PC-9 (cell line): Measurements from ENCODE around the gene EQTN. TPM values are rescaled to one million over a fixed set of nuclear protein-coding genes. Genes with fewer than 3 reads are reported as not detected.
A peak's percentile ranks its signal among the peaks of the same experiment; 100 is the strongest.
"Not testable (repeated sequence)": the region's sequence is repeated elsewhere in the genome, so short reads cannot be mapped to it uniquely, and the experiment has no call there.

Source experiments
- BruUV-seq: library from RNA; stranded (reverse); fragments of 400-500 nt; replicated peaks from 2 replicates; lab custom pipeline; 2021; lab: Mats Ljungman, UMichigan
- CTCF ChIA-PET: fragments of 300-600 bp; sonication (Branson Sonifier 250); formaldehyde crosslinking; loops from one replicate; lab custom pipeline; 2022; ENCODE audit warnings: antibody characterized with exemption; lab: Charles Lee
- POLR2A ChIA-PET: fragments of 300-600 bp; sonication (Branson Sonifier 250); formaldehyde crosslinking; loops from one replicate; lab custom pipeline; 2022; ENCODE audit warnings: antibody characterized with exemption; ENCODE audit not compliant: unreplicated experiment; lab: Charles Lee
- DNase-seq, 2 experiments: peaks; one replicate each; pipeline versions ENCODE4 v3.0.0 to v3.0.0-alpha.2; 2015 to 2022; ENCODE audit warnings: mixed read lengths in 1 of 2
- H2AFZ ChIP-seq: fragments of 200-600 bp; sonication (generic); 2 replicates; pipeline ENCODE4 v1.8.1; 2017; ENCODE audit warnings: antibody characterized with exemption
- H3F3A ChIP-seq: fragments of 200-600 bp; sonication (generic); 2 replicates; pipeline ENCODE4 v1.8.1; 2017; ENCODE audit warnings: antibody characterized with exemption, mild to moderate bottlenecking, low read depth; ENCODE audit not compliant: insufficient read depth
- H3K27ac ChIP-seq: fragments of 200-600 bp; sonication (generic); 2 replicates; pipeline ENCODE4 v1.6.1; 2016; ENCODE audit warnings: mixed run types
- H3K27me3 ChIP-seq: fragments of 200-600 bp; sonication (generic); 2 replicates; pipeline ENCODE4 v1.6.1; 2016; ENCODE audit warnings: low read depth, mixed run types; ENCODE audit not compliant: insufficient read depth
- H3K36me3 ChIP-seq: fragments of 200-600 bp; sonication (generic); 2 replicates; pipeline ENCODE4 v1.6.1; 2016; ENCODE audit warnings: low read depth, mixed run types
- H3K4me1 ChIP-seq: fragments of 200-600 bp; sonication (generic); replicated peaks from 2 replicates; pipeline ENCODE4 v1.6.1; 2016; ENCODE audit warnings: mixed run types; ENCODE audit not compliant: insufficient read depth
- H3K4me2 ChIP-seq: fragments of 200-600 bp; sonication (generic); 2 replicates; pipeline ENCODE4 v1.6.1; 2017; ENCODE audit warnings: mixed run types
- H3K4me3 ChIP-seq: fragments of 200-600 bp; sonication (generic); 2 replicates; pipeline ENCODE4 v1.6.1; 2016; ENCODE audit warnings: mixed run types
- H3K79me2 ChIP-seq: fragments of 200-600 bp; sonication (generic); 2 replicates; pipeline ENCODE4 v1.6.1; 2017; ENCODE audit warnings: low read depth, mixed run types
- H3K9me2 ChIP-seq: fragments of 200-600 bp; sonication (generic); 2 replicates; pipeline ENCODE4 v1.8.1; 2017; ENCODE audit warnings: mild to moderate bottlenecking; ENCODE audit not compliant: insufficient read depth
- H3K9me3 ChIP-seq: fragments of 200-600 bp; sonication (generic); 2 replicates; pipeline ENCODE4 v1.8.1; 2016; ENCODE audit warnings: low read depth; ENCODE audit not compliant: insufficient read depth
- H4K20me1 ChIP-seq: fragments of 200-600 bp; sonication (generic); 2 replicates; pipeline ENCODE4 v1.8.1; 2017; ENCODE audit not compliant: insufficient read depth
- CTCF ChIP-seq: fragments of 200-600 bp; sonication (generic); conservative IDR thresholded peaks from 2 replicates; pipeline ENCODE4 v1.6.1; 2017; ENCODE audit warnings: mixed run types, antibody characterized with exemption, mild to moderate bottlenecking, moderate library complexity
- EZH2 ChIP-seq: fragments of 200-600 bp; sonication (generic); IDR thresholded peaks from 2 replicates; pipeline ENCODE4 v1.8.0; 2017; ENCODE audit warnings: antibody characterized with exemption, low read depth
- intact Hi-C: fragments of 100-400 bp; cut with micrococcal nuclease; formaldehyde crosslinking; loops from one replicate; pipeline ENCODE4 v1.10.0; 2022; ENCODE audit not compliant: unreplicated experiment
- total RNA-seq: library from RNA; stranded (reverse); gene quantifications from 2 replicates; pipeline ENCODE4 v1.2.3, GENCODE V29; 2021

The EQTN gene
- total RNA-seq, 1 experiment from 2014 or later = not detected

GRCh38 chr9:27247756-27248155, 49.2 kb downstream of the EQTN start:
- TF ChIP-seq CTCF (peak; percentile 64), EZH2 (no peak)
- H3K36me3 ChIP-seq = no peaks in the 10 kb centered on the region
- H3K79me2 ChIP-seq = no peaks in the 10 kb centered on the region
- 0 out of 2 replicates have a peak, but pooled peaks cover 4% of the 10 kb centered on the region for H3K4me1 ChIP-seq
- intact Hi-C loops = loop anchor here (2.0 kb wide), 1 partner anchor 29 kb away; no protein-coding TSS in a partner anchor
- POLR2A ChIA-PET = interaction anchor here (0.5 to 0.6 kb wide), 2 partner anchors 129 to 211 kb away, joined by 3 to 4 read pairs; no protein-coding TSS in a partner anchor
- no peak overlapping the region for H3K4me3 ChIP-seq
- H2AFZ ChIP-seq = no peak overlapping the region
- H3K9me3 ChIP-seq = no peaks in the 10 kb centered on the region
- H3F3A ChIP-seq = no peaks in the 10 kb centered on the region
- H3K27me3 ChIP-seq = no peaks in the 10 kb centered on the region
- no peaks in the 10 kb centered on the region for H4K20me1 ChIP-seq
- CTCF ChIA-PET = interaction anchor here (0.6 kb wide), 1 partner anchor 217 kb away, joined by 3 read pairs; no protein-coding TSS in a partner anchor
- H3K4me2 ChIP-seq = no peak overlapping the region
- H3K9me2 ChIP-seq = no peaks in the 10 kb centered on the region
- DNase-seq = peak; percentile 47 to 50
- BruUV-seq = no TSS peak
- H3K27ac ChIP-seq = no peak overlapping the region

DNA sequence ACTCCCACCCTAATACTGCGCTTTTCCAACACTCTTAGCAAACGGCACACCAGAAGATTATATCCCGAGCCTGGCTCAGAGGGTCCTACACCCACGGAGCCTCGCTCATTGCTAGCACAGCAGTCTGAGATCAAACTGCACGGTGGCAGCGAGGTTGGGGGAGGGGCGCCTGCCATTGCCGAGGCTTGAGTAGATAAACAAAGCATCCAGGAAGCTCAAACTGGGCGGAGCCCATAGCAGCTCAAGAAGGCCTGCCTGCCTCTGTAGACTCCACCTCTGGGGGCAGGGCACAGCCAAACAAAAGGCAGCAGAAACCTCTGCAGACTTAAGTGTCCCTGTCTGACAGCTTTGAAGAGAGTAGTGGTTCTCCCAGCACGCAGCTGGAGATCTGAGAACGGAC, 57.3 kb downstream of the EQTN start:
- POLR2A ChIA-PET = interaction anchor here (0.7 kb wide), 1 partner anchor 1218 kb away, joined by 4 read pairs; no protein-coding TSS in a partner anchor
- intact Hi-C loops, BruUV-seq: not testable (repeated sequence)

More for the DNA sequence above, 57.3 kb downstream of the EQTN start:
- H3K27me3 ChIP-seq, H2AFZ ChIP-seq, H3K79me2 ChIP-seq, CTCF ChIA-PET, H3K27ac ChIP-seq, H3K9me3 ChIP-seq, H4K20me1 ChIP-seq, H3K36me3 ChIP-seq, H3K9me2 ChIP-seq, H3K4me1 ChIP-seq, H3F3A ChIP-seq: not testable (repeated sequence)
- peak overlapping the region; percentile 40; the same call in 1 of the 2 replicates for H3K4me3 ChIP-seq
- peak in 1 of 2 experiments; percentile 27 for DNase-seq
- peak overlapping the region; percentile 59 for H3K4me2 ChIP-seq

Other genes with a start within 250 kb of the EQTN start
- not detected in 2 replicates for gene TEK, start 187.9 kb downstream of the EQTN start, total RNA-seq
- not detected in 2 replicates for gene IFNK, start 227.1 kb upstream of the EQTN start, total RNA-seq
- gene MOB3B, start 232.7 kb upstream of the EQTN start, total RNA-seq = 2.7 and 4.4 TPM in 2 replicates